22Rv1 (cell line): Measurements from ENCODE around the gene XPC.

ENCODE experiments used
- CTCF ChIP-seq: fragments of 450-650 bp; IDR thresholded peaks from 2 replicates; pipeline ENCODE4 v1.5.1; 2017; ENCODE audit warnings: mild to moderate bottlenecking
- ZFX ChIP-seq: fragments of 450-650 bp; IDR thresholded peaks from 2 replicates; pipeline ENCODE4 v1.6.1; 2017; ENCODE audit warnings: antibody characterized with exemption, borderline replicate concordance

GRCh38 chr3:14126887-14127505, 51.4 kb downstream of the XPC start:
- no peak for TF ChIP-seq ZFX
- no peak for TF ChIP-seq CTCF
